Mammary epithelial cell (primary cell): ENCODE results near the gene CXorf58.

Experiments used
- CTCF ChIP-seq, 2 donors: IDR thresholded peaks in 1 of 2; conservative IDR thresholded peaks in 1 of 2; 2 replicates each; pipeline ENCODE4 v1.5.1; 2011 to 2012; ENCODE audit warnings: inconsistent platforms in 2 of 2, low read length in 2 of 2, mild to moderate bottlenecking in 2 of 2, control low read depth in 1 of 2, low read depth in 1 of 2; ENCODE audit not compliant: insufficient read depth in 1 of 2; ENCODE audit errors: extremely low read depth in 1 of 2
- EZH2 ChIP-seq: IDR thresholded peaks from 2 replicates; pipeline ENCODE4 v1.6.1; 2012; ENCODE audit warnings: low read length, inconsistent platforms, borderline replicate concordance

- TF ChIP-seq EZH2: no peak
- no peak for TF ChIP-seq CTCF (conservative IDR thresholded peaks at IDR 0.05 in 1 of 2, IDR thresholded peaks at IDR 0.05 in 1 of 2; ENCODE audit: extremely low read depth in 1 of 2, insufficient read depth in 1 of 2, low read depth in 1 of 2, low read length in 2 of 2)
Observed at GRCh38 chrX:23936180-23936579, 28.4 kb downstream of the CXorf58 start.
